ENCODE results near the gene CDK4.

CDK4 gene

DNA sequence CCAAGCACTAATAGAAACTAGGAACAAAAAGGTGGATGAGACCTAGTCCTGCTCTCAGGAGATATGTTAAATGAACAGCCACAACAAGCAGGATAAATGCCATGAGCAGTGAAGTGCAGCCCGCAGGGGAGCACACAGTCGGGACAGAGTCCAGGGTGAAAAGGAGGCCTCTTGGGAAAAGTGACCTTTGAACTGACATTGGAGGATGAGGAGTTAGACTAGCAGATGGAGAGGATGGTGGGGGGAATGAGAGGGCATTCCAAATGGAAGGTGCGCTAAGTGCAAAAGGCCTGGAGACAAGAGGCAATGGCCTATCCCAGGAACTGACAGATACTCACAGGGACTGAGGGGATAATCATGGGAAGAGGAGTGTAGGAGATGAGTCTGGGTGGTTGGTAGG is 53.7 kb downstream of the CDK4 start:
- CTCF ChIA-PET, result no interaction called here
- POLR2A ChIA-PET (ENCODE audit: low non-redundant PET), result no interaction called here
- TF ChIP-seq, protein P1, sequence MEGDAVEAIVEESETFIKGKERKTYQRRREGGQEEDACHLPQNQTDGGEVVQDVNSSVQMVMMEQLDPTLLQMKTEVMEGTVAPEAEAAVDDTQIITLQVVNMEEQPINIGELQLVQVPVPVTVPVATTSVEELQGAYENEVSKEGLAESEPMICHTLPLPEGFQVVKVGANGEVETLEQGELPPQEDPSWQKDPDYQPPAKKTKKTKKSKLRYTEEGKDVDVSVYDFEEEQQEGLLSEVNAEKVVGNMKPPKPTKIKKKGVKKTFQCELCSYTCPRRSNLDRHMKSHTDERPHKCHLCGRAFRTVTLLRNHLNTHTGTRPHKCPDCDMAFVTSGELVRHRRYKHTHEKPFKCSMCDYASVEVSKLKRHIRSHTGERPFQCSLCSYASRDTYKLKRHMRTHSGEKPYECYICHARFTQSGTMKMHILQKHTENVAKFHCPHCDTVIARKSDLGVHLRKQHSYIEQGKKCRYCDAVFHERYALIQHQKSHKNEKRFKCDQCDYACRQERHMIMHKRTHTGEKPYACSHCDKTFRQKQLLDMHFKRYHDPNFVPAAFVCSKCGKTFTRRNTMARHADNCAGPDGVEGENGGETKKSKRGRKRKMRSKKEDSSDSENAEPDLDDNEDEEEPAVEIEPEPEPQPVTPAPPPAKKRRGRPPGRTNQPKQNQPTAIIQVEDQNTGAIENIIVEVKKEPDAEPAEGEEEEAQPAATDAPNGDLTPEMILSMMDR (conservative IDR thresholded peaks at IDR 0.05; ENCODE audit: low read depth), result no peak

More for the DNA sequence above, 53.7 kb downstream of the CDK4 start:
- no peak overlapping the region for H3K27ac ChIP-seq
- no peak for DNase-seq (ENCODE audit: low spot score)
